NT2/D1 (cell line): ENCODE data around the gene FGF6.

Source experiments
- YY1 ChIP-seq: IDR thresholded peaks from 2 replicates; pipeline ENCODE4 v1.6.1; 2011; ENCODE audit not compliant: insufficient read length, insufficient read depth
- ZNF274 ChIP-seq: IDR thresholded peaks from 2 replicates; pipeline ENCODE4 v1.6.1; 2011; ENCODE audit warnings: mild to moderate bottlenecking, low read depth, low read length

DNA sequence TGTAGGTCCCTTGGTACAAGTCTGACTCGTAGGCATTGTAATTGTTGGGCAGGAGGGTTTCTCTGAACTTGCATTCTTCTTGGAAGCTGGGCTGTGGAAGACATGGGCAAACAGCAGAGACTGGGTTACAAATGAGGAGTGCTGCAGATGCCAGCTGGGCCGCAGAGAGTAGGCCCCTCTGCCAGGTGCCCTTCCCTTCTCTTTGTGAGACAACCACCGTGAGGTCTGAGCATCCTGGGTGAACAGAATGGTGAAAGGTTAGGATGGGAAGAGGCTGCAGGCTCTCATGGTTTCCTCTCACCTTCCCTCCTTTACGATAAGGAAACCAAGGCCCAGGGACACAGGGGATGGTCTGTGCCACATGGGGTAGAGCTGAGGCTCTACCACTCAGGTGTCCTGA is 11.3 kb downstream of the FGF6 start:
- no peak for TF ChIP-seq ZNF274
- no peak for TF ChIP-seq YY1
